Posterior vena cava (tissue), 2 donors: Measurements from ENCODE around the gene OR10H1. TPM values are rescaled to one million over a fixed set of nuclear protein-coding genes. Genes with fewer than 3 reads are reported as not detected.
"Not testable (repeated sequence)": the region's sequence is repeated elsewhere in the genome, so short reads cannot be mapped to it uniquely, and the experiment has no call there.

Source experiments
- DNase-seq: peaks from one replicate; pipeline ENCODE4 v3.0.0-alpha.2; 2020; ENCODE audit warnings: low spot score
- intact Hi-C, 2 donors: fragments of 100-400 bp; cut with DNase I; formaldehyde crosslinking; loops; one replicate each; pipeline versions ENCODE4 v1.14.1 to v1.14.2; 2022 to 2023
- long read RNA-seq, 2 donors: library from polyadenylated mRNA; unstranded; transcript quantifications; one replicate each; pipeline ENCODE4 v2.0.0, GENCODE V29; 2020 to 2021
- total RNA-seq, 2 donors: library from RNA; stranded (reverse); fragmentation: NEBNext Ultra II Directional; extraction: Animal tissue kit (Norgen Biotek cat#: 25700); gene quantifications; one replicate each; pipeline ENCODE4 v1.2.1, GENCODE V29; 2021
- donor health status: DM: yes; HTN: yes; CAD: no.
- donor health status: DM: yes; HTN: yes; CAD: no.

OR10H1 gene
- total RNA-seq: under 1 TPM; 0.05 to 0.09 TPM
- long read RNA-seq, donor 1: 0 reads
- long read RNA-seq, donor 2: 0 reads

GRCh38 chr19:15815306-15815705, at the start of gene OR10H1:
Gene OR10H1 (minus strand): TSS chr19:15815664. CDS start chr19:15808037, 7,627 bp downstream.
- intact Hi-C loops: no loop called here
- DNase-seq: no peak

- intact Hi-C loops: loop anchor here (10.0 kb wide), 1 partner anchor 240 kb away; no protein-coding TSS in a partner anchor
These were observed 49.4 kb upstream of the OR10H1 start for GRCh38 chr19:15864824-15865223.

GRCh38 chr19:15863272-15863671, 47.8 kb upstream of the OR10H1 start:
- no peak for DNase-seq
- intact Hi-C loops: loop anchor here (10.0 kb wide), 1 partner anchor 238 kb away; no protein-coding TSS in a partner anchor

More at GRCh38 chr19:15864824-15865223, 49.4 kb upstream of the OR10H1 start:
- no peak for DNase-seq

- no peak for DNase-seq
- intact Hi-C loops: loop anchor here (10.0 kb wide), 1 partner anchor 238 kb away; no protein-coding TSS in a partner anchor
These were observed 47.0 kb upstream of the OR10H1 start for GRCh38 chr19:15862444-15862843.

- DNase-seq: no peak
- intact Hi-C loops: loop anchor here (10.0 kb wide), 1 partner anchor 236 kb away; no protein-coding TSS in a partner anchor
These were observed 45.1 kb upstream of the OR10H1 start for GRCh38 chr19:15860522-15860921.

- DNase-seq: no peak
- intact Hi-C loops: no loop called here
These were observed 43.7 kb upstream of the OR10H1 start for GRCh38 chr19:15859187-15859586.

- intact Hi-C loops: no loop called here
These were observed 34.9 kb upstream of the OR10H1 start for GRCh38 chr19:15850385-15850784.

GRCh38 chr19:15846923-15847322, 31.5 kb upstream of the OR10H1 start:
- no peak for DNase-seq
- intact Hi-C loops: no loop called here

More at GRCh38 chr19:15850385-15850784, 34.9 kb upstream of the OR10H1 start:
- no peak for DNase-seq

- DNase-seq: peak; percentile 82
These were observed 28.4 kb upstream of the OR10H1 start for GRCh38 chr19:15843894-15844222.

GRCh38 chr19:15843203-15843893, 27.9 kb upstream of the OR10H1 start:
- intact Hi-C loops: no loop called here
- no peak for DNase-seq

More at GRCh38 chr19:15843894-15844222, 28.4 kb upstream of the OR10H1 start:
- intact Hi-C loops: not testable (repeated sequence)

GRCh38 chr19:15841875-15842569, 26.6 kb upstream of the OR10H1 start:
- intact Hi-C loops: no loop called here
- DNase-seq: no peak

GRCh38 chr19:15840833-15841232, 25.4 kb upstream of the OR10H1 start:
- intact Hi-C loops: no loop called here
- no peak for DNase-seq

- DNase-seq, intact Hi-C loops: not testable (repeated sequence)
These were observed 24.4 kb upstream of the OR10H1 start for GRCh38 chr19:15839888-15840287.

- intact Hi-C loops: no loop called here
- DNase-seq: no peak
These were observed 22.9 kb upstream of the OR10H1 start for GRCh38 chr19:15838351-15838750.

- intact Hi-C loops: no loop called here
- no peak for DNase-seq
These were observed 21.8 kb upstream of the OR10H1 start for GRCh38 chr19:15837221-15837731.

GRCh38 chr19:15836330-15837220, 21.1 kb upstream of the OR10H1 start:
- intact Hi-C loops: no loop called here
- peak; percentile 99 for DNase-seq

GRCh38 chr19:15835565-15836329, 20.3 kb upstream of the OR10H1 start:
- intact Hi-C loops, DNase-seq: not testable (repeated sequence)

- intact Hi-C loops, DNase-seq: not testable (repeated sequence)
These were observed 18.8 kb upstream of the OR10H1 start for GRCh38 chr19:15834232-15834631.

- no peak for DNase-seq
- intact Hi-C loops: no loop called here
These were observed 16.2 kb upstream of the OR10H1 start for GRCh38 chr19:15831626-15832025.
